ENCODE results near the gene TMEM54. TPM values are rescaled to one million over a fixed set of nuclear protein-coding genes. Genes with fewer than 3 reads are reported as not detected.

The TMEM54 gene
- total RNA-seq, 4 donors from 2014 or later = 14.7 to 36.7 (median 26.3) TPM

DNA sequence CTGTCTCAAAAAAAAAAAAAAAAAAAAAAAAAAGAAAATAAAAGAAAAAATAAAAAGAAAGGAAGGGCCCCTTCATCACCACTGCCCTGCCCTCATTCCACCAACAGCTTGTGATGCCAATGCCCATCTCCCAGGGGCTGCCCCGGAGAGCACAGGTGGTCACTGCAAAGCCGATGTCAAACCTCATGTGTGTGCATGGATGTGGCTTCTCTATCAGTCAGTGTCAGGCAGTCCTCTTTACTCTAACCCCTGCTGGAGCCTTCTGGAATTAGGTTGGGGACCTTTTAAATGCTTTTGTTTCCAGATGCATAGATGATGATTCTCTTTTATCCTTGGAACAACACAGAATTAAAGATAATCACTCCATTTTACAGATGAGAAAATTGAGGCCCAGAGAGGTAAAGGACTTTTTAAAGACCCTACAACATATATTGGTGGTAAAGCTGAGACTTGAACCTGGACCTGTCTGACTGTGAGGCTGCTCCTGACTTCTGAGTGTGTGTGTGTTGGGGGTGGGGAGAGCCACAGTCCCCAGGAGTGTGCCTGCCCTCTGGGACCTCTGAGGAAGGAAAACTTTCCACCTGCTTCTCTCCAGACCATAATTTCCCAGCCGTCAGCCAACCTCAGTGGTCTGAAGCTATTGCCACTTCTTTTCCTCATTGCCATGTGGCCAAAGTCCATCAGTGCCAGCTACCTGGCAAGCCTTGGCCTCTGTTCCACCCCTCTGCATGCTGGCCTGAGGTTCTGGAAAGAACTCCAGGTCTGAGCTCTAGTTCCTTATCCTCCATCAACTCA, 3.0 kb upstream of the TMEM54 start:
- TF ChIP-seq, protein P1, sequence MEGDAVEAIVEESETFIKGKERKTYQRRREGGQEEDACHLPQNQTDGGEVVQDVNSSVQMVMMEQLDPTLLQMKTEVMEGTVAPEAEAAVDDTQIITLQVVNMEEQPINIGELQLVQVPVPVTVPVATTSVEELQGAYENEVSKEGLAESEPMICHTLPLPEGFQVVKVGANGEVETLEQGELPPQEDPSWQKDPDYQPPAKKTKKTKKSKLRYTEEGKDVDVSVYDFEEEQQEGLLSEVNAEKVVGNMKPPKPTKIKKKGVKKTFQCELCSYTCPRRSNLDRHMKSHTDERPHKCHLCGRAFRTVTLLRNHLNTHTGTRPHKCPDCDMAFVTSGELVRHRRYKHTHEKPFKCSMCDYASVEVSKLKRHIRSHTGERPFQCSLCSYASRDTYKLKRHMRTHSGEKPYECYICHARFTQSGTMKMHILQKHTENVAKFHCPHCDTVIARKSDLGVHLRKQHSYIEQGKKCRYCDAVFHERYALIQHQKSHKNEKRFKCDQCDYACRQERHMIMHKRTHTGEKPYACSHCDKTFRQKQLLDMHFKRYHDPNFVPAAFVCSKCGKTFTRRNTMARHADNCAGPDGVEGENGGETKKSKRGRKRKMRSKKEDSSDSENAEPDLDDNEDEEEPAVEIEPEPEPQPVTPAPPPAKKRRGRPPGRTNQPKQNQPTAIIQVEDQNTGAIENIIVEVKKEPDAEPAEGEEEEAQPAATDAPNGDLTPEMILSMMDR (IDR thresholded peaks at IDR 0.05; ENCODE audit: low read depth) = no peak

GRCh38 chr1:32902535-32902920, 1.3 kb upstream of the TMEM54 start:
- TF ChIP-seq, protein P1 (IDR thresholded peaks at IDR 0.05; ENCODE audit: low read depth) = no peak

DNA sequence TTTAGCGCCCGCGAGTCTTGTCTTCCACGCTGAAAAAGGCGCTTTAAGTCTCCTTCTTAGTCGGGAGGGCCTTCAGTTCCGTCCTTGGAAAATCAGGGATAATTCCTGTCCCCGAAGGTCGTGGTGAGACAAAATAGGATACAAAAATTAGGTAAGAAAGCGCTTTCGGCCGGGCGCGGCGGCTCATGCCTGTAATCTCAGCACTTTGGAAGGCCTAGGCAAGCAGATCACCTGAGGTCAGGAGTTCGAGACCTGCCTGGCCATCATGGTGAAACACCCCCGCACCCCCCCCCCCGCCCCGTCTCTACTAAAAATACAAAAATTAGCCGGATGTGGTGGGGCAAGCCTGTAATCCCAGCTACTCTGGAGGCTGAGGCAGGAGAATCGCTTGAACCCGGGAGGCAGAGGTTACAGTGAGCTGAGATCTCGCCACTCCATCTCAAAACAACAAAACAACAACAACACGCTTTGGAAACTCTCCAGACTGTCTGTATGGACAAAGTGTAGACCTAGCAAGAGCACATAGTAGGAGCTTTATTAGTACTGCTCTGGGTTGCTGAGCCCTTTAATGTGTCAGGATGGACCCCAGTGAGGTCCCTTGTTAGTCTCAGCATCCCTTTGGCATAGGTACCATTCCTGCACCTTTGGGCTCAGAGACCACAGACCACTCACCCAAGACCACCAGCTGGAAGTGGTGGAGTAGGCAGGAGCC, 790 bp upstream of the TMEM54 start:
- TF ChIP-seq, protein P1 (IDR thresholded peaks at IDR 0.05; ENCODE audit: low read depth) = no peak

- TF ChIP-seq, protein P1 (IDR thresholded peaks at IDR 0.05; ENCODE audit: low read depth) = no peak
Observed at GRCh38 chr1:32900371-32900955, 726 bp downstream of the TMEM54 start.

DNA sequence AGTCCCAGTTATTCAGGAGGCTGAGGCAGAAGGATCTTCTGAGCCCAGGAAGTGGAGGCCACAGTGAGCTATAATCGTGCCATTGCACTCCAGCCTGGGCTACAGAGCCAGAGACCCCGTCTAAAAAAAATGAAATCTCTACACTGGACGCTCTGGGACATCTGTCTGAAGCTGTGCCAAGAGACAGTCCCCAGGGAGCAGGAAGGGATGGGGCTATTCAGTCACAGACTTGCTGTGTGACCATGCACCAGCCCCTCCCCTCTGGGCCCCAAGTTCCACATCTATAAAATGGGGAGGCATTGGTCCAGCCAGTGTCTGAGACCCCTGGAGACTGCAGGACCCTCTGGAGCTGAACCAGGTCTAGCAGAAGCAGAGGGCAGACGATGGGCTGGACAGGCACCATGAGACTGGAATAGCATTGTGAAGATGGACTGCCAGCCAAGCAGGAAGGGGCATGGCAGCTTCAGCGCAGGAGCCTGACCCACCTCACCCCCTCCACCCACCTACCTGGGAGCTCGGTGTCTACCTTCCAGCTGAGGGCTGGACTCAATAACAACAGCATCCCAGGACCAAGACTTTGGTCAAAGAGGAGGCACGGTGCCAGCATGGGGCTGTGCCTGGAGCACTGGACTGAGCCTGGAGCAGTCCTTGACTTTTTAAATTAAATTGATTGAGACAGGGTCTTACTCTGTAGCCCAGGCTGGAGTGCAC, 1.4 kb downstream of the TMEM54 start:
- TF ChIP-seq, protein P1 (IDR thresholded peaks at IDR 0.05; ENCODE audit: low read depth) = no peak

- TF ChIP-seq, protein P1 (IDR thresholded peaks at IDR 0.05; ENCODE audit: low read depth) = no peak
Observed at GRCh38 chr1:32898958-32899357, 2.2 kb downstream of the TMEM54 start.

All from subcutaneous adipose tissue (tissue), 4 donors.